Nephron (organoid): ENCODE results near the gene DENND2C.
A peak's percentile ranks its signal among the peaks of the same experiment; 100 is the strongest.

Experiments
- H3K27ac Mint-ChIP-seq, 3 experiments: 2 replicates each; pipeline ENCODE4 v1.8.0; 2020; ENCODE audit warnings: mixed read lengths in 3 of 3, mild to moderate bottlenecking in 2 of 3, moderate library complexity in 1 of 3
- H3K27me3 Mint-ChIP-seq: 2 replicates; pipeline ENCODE4 v1.8.0; 2021; ENCODE audit warnings: low read depth, mild to moderate bottlenecking, moderate library complexity, mixed read lengths
- H3K36me3 Mint-ChIP-seq: 2 replicates; pipeline ENCODE4 v1.8.0; 2020; ENCODE audit warnings: low read depth, mixed read lengths
- H3K4me1 Mint-ChIP-seq: 2 replicates; pipeline ENCODE4 v1.8.0; 2020; ENCODE audit warnings: mixed read lengths
- H3K4me3 Mint-ChIP-seq, 3 experiments: 2 replicates each; pipeline ENCODE4 v1.8.0; 2020; ENCODE audit warnings: mild to moderate bottlenecking in 3 of 3, mixed read lengths in 3 of 3, moderate library complexity in 2 of 3
- H3K9me3 Mint-ChIP-seq: 2 replicates; pipeline ENCODE4 v1.8.0; 2020; ENCODE audit warnings: mixed read lengths
- TF ChIP-seq, protein P1 (sequence below), 3 experiments: fragments of 200-600 bp; sonication (generic); IDR thresholded peaks; one replicate each; pipeline ENCODE4 v1.5.0; 2021; ENCODE audit warnings: antibody characterized with exemption in 3 of 3; ENCODE audit not compliant: unreplicated experiment in 3 of 3

The DENND2C gene

DNA sequence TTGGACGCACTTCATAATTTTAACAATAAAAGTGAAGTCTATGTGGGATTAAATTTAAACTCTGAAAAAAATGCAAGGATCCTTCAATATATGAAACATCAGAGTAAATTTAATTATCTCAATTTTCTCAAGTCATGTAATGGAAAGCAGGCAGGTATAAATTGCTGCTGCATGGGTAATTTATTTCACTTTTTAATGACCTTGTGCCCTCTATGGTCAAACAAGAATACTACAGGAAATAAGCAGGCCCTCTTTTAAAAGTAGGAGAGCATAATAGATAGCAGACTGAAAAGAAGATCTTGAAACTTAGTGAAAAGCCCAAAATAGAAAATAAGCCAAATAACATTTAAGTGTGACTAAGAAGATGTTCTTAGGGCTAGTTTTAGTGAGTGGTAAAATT lies 111.3 kb downstream of the DENND2C start:
- Mint-ChIP-seq H3K27me3 (no peaks in the 10 kb centered on the region), H3K27ac (no peak overlapping the region), H3K36me3 (no peaks in the 10 kb centered on the region), H3K4me1 (no peaks in the 10 kb centered on the region), H3K4me3 (no peak overlapping the region), H3K9me3 (no peaks in the 10 kb centered on the region)
- TF ChIP-seq, protein P1, sequence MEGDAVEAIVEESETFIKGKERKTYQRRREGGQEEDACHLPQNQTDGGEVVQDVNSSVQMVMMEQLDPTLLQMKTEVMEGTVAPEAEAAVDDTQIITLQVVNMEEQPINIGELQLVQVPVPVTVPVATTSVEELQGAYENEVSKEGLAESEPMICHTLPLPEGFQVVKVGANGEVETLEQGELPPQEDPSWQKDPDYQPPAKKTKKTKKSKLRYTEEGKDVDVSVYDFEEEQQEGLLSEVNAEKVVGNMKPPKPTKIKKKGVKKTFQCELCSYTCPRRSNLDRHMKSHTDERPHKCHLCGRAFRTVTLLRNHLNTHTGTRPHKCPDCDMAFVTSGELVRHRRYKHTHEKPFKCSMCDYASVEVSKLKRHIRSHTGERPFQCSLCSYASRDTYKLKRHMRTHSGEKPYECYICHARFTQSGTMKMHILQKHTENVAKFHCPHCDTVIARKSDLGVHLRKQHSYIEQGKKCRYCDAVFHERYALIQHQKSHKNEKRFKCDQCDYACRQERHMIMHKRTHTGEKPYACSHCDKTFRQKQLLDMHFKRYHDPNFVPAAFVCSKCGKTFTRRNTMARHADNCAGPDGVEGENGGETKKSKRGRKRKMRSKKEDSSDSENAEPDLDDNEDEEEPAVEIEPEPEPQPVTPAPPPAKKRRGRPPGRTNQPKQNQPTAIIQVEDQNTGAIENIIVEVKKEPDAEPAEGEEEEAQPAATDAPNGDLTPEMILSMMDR (IDR thresholded peaks at IDR 0.05; ENCODE audit: unreplicated experiment in 3 of 3), result peak in 2 of 3 experiments; percentile 7 to 36

DNA sequence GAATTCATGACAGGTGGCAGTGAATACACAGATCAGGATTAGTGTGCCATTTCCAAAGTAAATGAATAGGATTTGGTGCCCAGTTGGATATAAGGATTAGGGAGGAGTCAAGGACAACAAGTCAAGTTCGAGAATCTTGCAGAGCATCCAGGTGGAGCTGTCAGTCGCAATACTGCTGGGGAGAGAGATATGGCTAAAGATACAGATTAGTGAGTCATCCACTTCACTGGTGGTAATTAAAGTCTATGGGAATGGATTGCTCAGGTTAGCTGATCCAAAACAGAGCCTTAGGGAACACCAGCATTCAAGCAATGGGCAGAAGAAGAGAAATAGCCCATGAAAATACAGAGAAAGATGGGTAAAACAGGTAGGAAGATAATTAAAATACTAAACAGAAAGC lies 115.3 kb downstream of the DENND2C start:
- no peaks in the 10 kb centered on the region for H3K36me3 Mint-ChIP-seq
- TF ChIP-seq, protein P1 (IDR thresholded peaks at IDR 0.05; ENCODE audit: unreplicated experiment in 3 of 3), result no peak
- H3K27me3 Mint-ChIP-seq, result no peaks in the 10 kb centered on the region
- H3K27ac Mint-ChIP-seq, result no peak overlapping the region
- H3K9me3 Mint-ChIP-seq, result no peaks in the 10 kb centered on the region
- no peaks in the 10 kb centered on the region for H3K4me1 Mint-ChIP-seq
- H3K4me3 Mint-ChIP-seq, result no peak overlapping the region

DNA sequence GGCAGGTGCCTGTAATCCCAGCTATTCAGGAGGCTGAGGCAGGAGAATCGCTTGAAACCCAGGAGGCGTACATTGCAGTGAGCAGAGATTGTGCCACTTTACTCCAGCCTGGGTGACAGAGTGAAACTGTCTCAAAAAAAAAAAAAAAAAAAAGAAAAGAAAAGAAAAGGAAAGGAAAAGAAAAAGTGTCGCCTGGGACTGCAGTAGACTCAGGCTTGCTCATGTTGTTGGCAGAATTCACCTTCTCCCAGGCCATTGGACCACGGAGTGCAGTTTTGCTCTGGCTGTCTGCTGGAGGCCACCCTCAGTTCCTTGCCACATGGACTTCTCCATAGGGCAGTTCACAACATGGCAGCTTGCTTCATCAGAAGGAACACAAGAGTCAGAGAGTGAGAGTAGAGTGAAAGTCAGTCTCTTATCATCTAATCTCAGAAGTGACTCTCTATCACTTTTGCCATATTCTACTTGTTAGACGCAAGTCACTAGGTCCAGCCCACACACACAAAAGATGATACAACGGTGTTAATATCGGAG lies 117.7 kb downstream of the DENND2C start:
- Mint-ChIP-seq H3K36me3 (no peaks in the 10 kb centered on the region), H3K4me1 (no peaks in the 10 kb centered on the region), H3K9me3 (no peaks in the 10 kb centered on the region), H3K27me3 (no peaks in the 10 kb centered on the region), H3K27ac (no peak overlapping the region), H3K4me3 (no peak overlapping the region)
- TF ChIP-seq, protein P1 (IDR thresholded peaks at IDR 0.05; ENCODE audit: unreplicated experiment in 3 of 3), result no peak

DNA sequence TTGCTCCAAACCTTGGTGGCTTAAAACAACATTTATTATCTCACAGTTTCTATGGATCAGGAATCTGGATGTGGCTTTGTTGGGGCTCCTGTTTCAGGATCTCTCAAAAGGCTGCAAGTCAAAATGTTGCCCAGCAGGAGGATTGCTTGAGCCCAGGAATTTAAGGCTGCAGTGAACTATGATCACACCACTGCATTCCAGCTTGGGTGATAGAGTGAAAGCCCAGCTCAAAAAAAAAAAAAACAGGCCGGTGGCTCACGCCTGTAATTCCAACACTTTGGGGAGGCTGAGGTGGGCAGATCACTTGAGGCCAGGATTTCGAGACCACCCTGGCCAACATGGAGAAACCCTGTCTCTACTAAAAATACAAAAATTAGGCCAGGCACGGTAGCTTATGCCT lies 118.4 kb downstream of the DENND2C start:
- no peak overlapping the region for H3K27ac Mint-ChIP-seq
- no peak overlapping the region for H3K4me3 Mint-ChIP-seq
- TF ChIP-seq, protein P1 (IDR thresholded peaks at IDR 0.05; ENCODE audit: unreplicated experiment in 3 of 3), result no peak
- no peaks in the 10 kb centered on the region for H3K36me3 Mint-ChIP-seq
- H3K27me3 Mint-ChIP-seq, result no peaks in the 10 kb centered on the region
- H3K4me1 Mint-ChIP-seq, result no peaks in the 10 kb centered on the region
- H3K9me3 Mint-ChIP-seq, result no peaks in the 10 kb centered on the region

DNA sequence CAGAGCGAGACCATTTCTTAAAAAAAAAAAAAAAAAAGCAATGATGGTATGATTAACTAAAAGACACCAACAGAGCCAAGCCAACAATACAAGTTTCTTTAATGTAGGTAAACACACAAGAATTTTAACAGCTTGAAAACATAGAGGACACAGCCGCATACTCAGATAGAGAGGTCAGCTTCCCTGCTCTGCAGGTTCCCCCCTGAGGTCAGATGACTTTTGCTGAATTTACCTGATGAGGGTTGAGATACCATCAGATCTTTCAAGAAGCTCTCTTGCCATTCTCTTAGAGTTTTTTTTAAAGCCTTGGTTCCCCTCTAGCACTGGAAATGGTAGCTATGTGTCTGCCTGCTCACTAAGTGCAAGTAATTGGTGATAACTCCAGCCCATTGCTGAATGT lies 119.5 kb downstream of the DENND2C start:
- Mint-ChIP-seq H3K27ac (no peak overlapping the region), H3K27me3 (no peaks in the 10 kb centered on the region), H3K4me1 (no peaks in the 10 kb centered on the region), H3K4me3 (no peak overlapping the region), H3K36me3 (no peaks in the 10 kb centered on the region), H3K9me3 (no peaks in the 10 kb centered on the region)
- TF ChIP-seq, protein P1 (IDR thresholded peaks at IDR 0.05; ENCODE audit: unreplicated experiment in 3 of 3), result no peak

DNA sequence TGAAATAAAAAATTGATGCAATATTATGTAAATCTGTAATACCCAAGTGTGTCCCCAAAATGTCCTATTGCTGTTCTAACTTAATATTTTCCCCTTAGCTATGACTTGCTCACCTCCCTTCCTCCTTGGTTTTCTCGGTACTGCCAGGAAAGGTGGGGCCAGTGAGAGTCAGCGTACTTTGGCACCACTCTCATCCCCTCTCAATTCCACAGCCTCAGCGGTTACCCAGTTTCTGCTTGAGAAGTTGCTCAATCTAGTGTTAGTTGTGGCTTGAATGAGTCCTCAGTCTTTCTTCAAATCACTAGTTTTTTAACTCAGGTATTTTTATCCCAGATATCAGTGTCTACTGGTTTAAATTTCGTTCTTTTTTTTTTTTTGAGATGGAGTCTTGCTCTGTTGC lies 120.7 kb downstream of the DENND2C start:
- Mint-ChIP-seq H3K27ac (no peak overlapping the region), H3K4me3 (no peak overlapping the region), H3K36me3 (no peaks in the 10 kb centered on the region), H3K4me1 (no peaks in the 10 kb centered on the region), H3K27me3 (no peaks in the 10 kb centered on the region), H3K9me3 (no peaks in the 10 kb centered on the region)
- TF ChIP-seq, protein P1 (IDR thresholded peaks at IDR 0.05; ENCODE audit: unreplicated experiment in 3 of 3), result no peak
